GM23248 (cell line): ENCODE data around the gene DMAC2. TPM values are rescaled to one million over a fixed set of nuclear protein-coding genes. Genes with fewer than 3 reads are reported as not detected.
A peak's percentile ranks its signal among the peaks of the same experiment; 100 is the strongest.

Experiments used
- DNase-seq: peaks from one replicate; pipeline ENCODE4 v3.0.0-alpha.2; 2015
- H2AFZ ChIP-seq: fragments of 200-600 bp; sonication (generic); 2 replicates; pipeline ENCODE4 v1.6.1; 2016; ENCODE audit warnings: antibody characterized with exemption
- H3F3A ChIP-seq: fragments of 200-600 bp; sonication (generic); 2 replicates; pipeline ENCODE4 v1.6.1; 2016; ENCODE audit warnings: mild to moderate bottlenecking, antibody characterized with exemption, mixed run types; ENCODE audit not compliant: insufficient read depth
- H3K27ac ChIP-seq: fragments of 200-600 bp; sonication (generic); 2 replicates; pipeline ENCODE4 v1.5.1; 2016; ENCODE audit warnings: mild to moderate bottlenecking
- H3K27me3 ChIP-seq: fragments of 200-600 bp; sonication (generic); replicated peaks from 2 replicates; pipeline ENCODE4 v1.6.1; 2016; ENCODE audit warnings: mild to moderate bottlenecking; ENCODE audit not compliant: insufficient read depth
- H3K36me3 ChIP-seq: fragments of 200-600 bp; sonication (generic); 2 replicates; pipeline ENCODE4 v1.6.1; 2016; ENCODE audit warnings: low read depth, mild to moderate bottlenecking
- H3K4me1 ChIP-seq: fragments of 200-600 bp; sonication (generic); 2 replicates; pipeline ENCODE4 v1.6.1; 2016; ENCODE audit warnings: mild to moderate bottlenecking; ENCODE audit not compliant: insufficient read depth
- H3K4me2 ChIP-seq: fragments of 200-600 bp; sonication (generic); one replicate; pipeline ENCODE4 v1.6.1; 2016; ENCODE audit warnings: mild to moderate bottlenecking; ENCODE audit not compliant: unreplicated experiment
- H3K4me3 ChIP-seq: fragments of 200-600 bp; sonication (generic); 2 replicates; pipeline ENCODE4 v1.5.1; 2016; ENCODE audit warnings: mild to moderate bottlenecking
- H3K79me2 ChIP-seq: fragments of 200-600 bp; sonication (generic); 2 replicates; pipeline ENCODE4 v1.6.1; 2016; ENCODE audit warnings: mild to moderate bottlenecking; ENCODE audit not compliant: insufficient read depth
- H3K9ac ChIP-seq: fragments of 200-600 bp; sonication (generic); 2 replicates; pipeline ENCODE4 v1.6.1; 2016; ENCODE audit warnings: mild to moderate bottlenecking
- H3K9me2 ChIP-seq: fragments of 200-600 bp; sonication (generic); 2 replicates; pipeline ENCODE4 v1.6.1; 2016; ENCODE audit warnings: mixed run types, mild to moderate bottlenecking, moderate library complexity; ENCODE audit not compliant: insufficient read depth
- H3K9me3 ChIP-seq: fragments of 200-600 bp; sonication (generic); one replicate; pipeline ENCODE4 v1.6.1; 2017; ENCODE audit warnings: low read depth
- H4K20me1 ChIP-seq: fragments of 200-600 bp; sonication (generic); 2 replicates; pipeline ENCODE4 v1.6.0; 2016; ENCODE audit not compliant: insufficient read depth
- EZH2 ChIP-seq: fragments of 200-600 bp; sonication (generic); IDR thresholded peaks from 2 replicates; pipeline ENCODE4 v1.6.1; 2018; ENCODE audit warnings: antibody characterized with exemption, mild to moderate bottlenecking; ENCODE audit not compliant: insufficient read depth, poor library complexity, severe bottlenecking
- EZH2phosphoT487 ChIP-seq: fragments of 200-600 bp; sonication (generic); IDR thresholded peaks from 2 replicates; pipeline ENCODE4 v1.6.1; 2018; ENCODE audit warnings: antibody characterized with exemption, moderate library complexity, mild to moderate bottlenecking, low read depth; ENCODE audit not compliant: insufficient read depth
- WGBS, 2 experiments: methylation state at CpG; one replicate each; pipeline ENCODE4 v1.1.6; 2015 to 2017; ENCODE audit warnings: low lambda C conversion rate in 2 of 2, low coverage in 1 of 2; ENCODE audit errors: missing lambda C conversion rate in 2 of 2; 5-methylcytosine and 5-hydroxymethylcytosine counted together
- in situ Hi-C: fragments of 300-500 bp; cut with MboI; formaldehyde crosslinking; loops from 2 replicates; pipeline ENCODE4 v1.15.0; 2020
- polyA plus RNA-seq: library from polyadenylated mRNA; unstranded; fragments of >200 nt; fragmentation: Nextera tagmentation; extraction: Ambion mirVana; gene quantifications from 2 replicates; pipeline ENCODE4 v1.2.1, GENCODE V29; 2016
- total RNA-seq: library from RNA; depleted of rRNA; stranded (reverse); fragments of >200 nt; shearing (Covaris generic); gene quantifications from 2 replicates; pipeline ENCODE4 v1.2.3, GENCODE V29; 2014

DMAC2 gene
- total and polyA plus RNA-seq, 2 experiments from 2014 or later, result 49.2 to 52.9 TPM

- DNase-seq, result peak; percentile 39
- WGBS, 2 experiments, result 1 to 5% methylated on average over 5 of the region's 5 CpGs
- H4K20me1 ChIP-seq, result no peaks in the 10 kb centered on the region
- no peaks in the 10 kb centered on the region for H3K9me3 ChIP-seq
- H3K27ac ChIP-seq, result peak overlapping the region; percentile 93
- peak overlapping the region; percentile 100 for H3K4me3 ChIP-seq
- peak overlapping the region; percentile 98 for H3K9ac ChIP-seq
- H3K9me2 ChIP-seq, result no peaks in the 10 kb centered on the region
- no peaks in the 10 kb centered on the region for H3F3A ChIP-seq
- in situ Hi-C loops, result no loop called here
- no peaks in the 10 kb centered on the region for H3K27me3 ChIP-seq
- no peaks in the 10 kb centered on the region for H3K36me3 ChIP-seq
- TF ChIP-seq EZH2, result no peak
- TF ChIP-seq EZH2phosphoT487, result no peak
- peaks cover 8% of the 10 kb centered on the region for H3K4me1 ChIP-seq
- peak overlapping the region; percentile 87 for H2AFZ ChIP-seq
- H3K4me2 ChIP-seq, result peak overlapping the region; percentile 94
- H3K79me2 ChIP-seq, result peaks cover 41% of the 10 kb centered on the region
These were observed 41.7 kb downstream of the DMAC2 start for GRCh38 chr19:41398050-41398418.

- no peaks in the 10 kb centered on the region for H4K20me1 ChIP-seq
- H3K4me2 ChIP-seq, result peak within 1 kb of the TSS; percentile 94
- peak within 1 kb of the TSS; percentile 100 for H3K4me3 ChIP-seq
These were observed 42.3 kb downstream of the DMAC2 start, which contains the start of the genes BCKDHA and EXOSC5 for GRCh38 chr19:41397086-41398049. Gene BCKDHA, plus strand, starts transcription at chr19:41397818. Its CDS starts 10 bp downstream, at chr19:41397828. Gene EXOSC5, minus strand, starts transcription at chr19:41397359. Its CDS starts 31 bp downstream, at chr19:41397328.

GRCh38 chr19:41395355-41395754 is 44.4 kb downstream of the DMAC2 start:
- no peaks in the 10 kb centered on the region for H3K9me3 ChIP-seq
- no peaks in the 10 kb centered on the region for H3K36me3 ChIP-seq
- 55 to 62% methylated on average over 6 of the region's 6 CpGs for WGBS, 2 experiments
- H3K4me3 ChIP-seq, result no peak overlapping the region
- DNase-seq, result no peak
- in situ Hi-C loops, result no loop called here
- H3K4me1 ChIP-seq, result peaks cover 8% of the 10 kb centered on the region
- no peaks in the 10 kb centered on the region for H3F3A ChIP-seq
- H2AFZ ChIP-seq, result no peak overlapping the region
- H3K27me3 ChIP-seq, result no peaks in the 10 kb centered on the region
- H3K4me2 ChIP-seq, result no peak overlapping the region
- no peaks in the 10 kb centered on the region for H4K20me1 ChIP-seq
- peaks cover 41% of the 10 kb centered on the region for H3K79me2 ChIP-seq
- H3K27ac ChIP-seq, result no peak overlapping the region
- TF ChIP-seq EZH2 (no peak), EZH2phosphoT487 (no peak)
- no peak overlapping the region for H3K9ac ChIP-seq
- H3K9me2 ChIP-seq, result no peaks in the 10 kb centered on the region

More at GRCh38 chr19:41397086-41398049, 42.3 kb downstream of the DMAC2 start, which contains the start of the genes BCKDHA and EXOSC5:
- Histone ChIP-seq H3K36me3 (no peaks in the 10 kb centered on the region), H3K9me2 (no peaks in the 10 kb centered on the region), H2AFZ (peak within 1 kb of the TSS; percentile 95), H3K27ac (peak within 1 kb of the TSS; percentile 93), H3K9me3 (no peaks in the 10 kb centered on the region), H3K4me1 (peaks cover 8% of the 10 kb centered on the region), H3F3A (no peaks in the 10 kb centered on the region), H3K9ac (peak within 1 kb of the TSS; percentile 98), H3K79me2 (peaks cover 41% of the 10 kb centered on the region), H3K27me3 (no peaks in the 10 kb centered on the region)
- in situ Hi-C loops, result no loop called here
- WGBS, 2 experiments, result 1% methylated on average over 50 of the region's 50 CpGs
- TF ChIP-seq EZH2 (no peak), EZH2phosphoT487 (no peak)
- DNase-seq, result peak; percentile 100

GRCh38 chr19:41392775-41393174 is 46.9 kb downstream of the DMAC2 start:
- Histone ChIP-seq H3K79me2 (peaks cover 19% of the 10 kb centered on the region), H3K36me3 (no peaks in the 10 kb centered on the region), H3K9ac (no peak overlapping the region), H3K9me2 (no peaks in the 10 kb centered on the region), H3K27ac (no peak overlapping the region), H3K9me3 (no peaks in the 10 kb centered on the region), H3K4me3 (no peak overlapping the region), H3F3A (no peaks in the 10 kb centered on the region), H2AFZ (no peak overlapping the region), H3K4me2 (no peak overlapping the region), H3K27me3 (no peaks in the 10 kb centered on the region), H4K20me1 (no peaks in the 10 kb centered on the region), H3K4me1 (no peaks in the 10 kb centered on the region)
- no peak for DNase-seq
- 79 to 90% methylated on average over 12 of the region's 12 CpGs for WGBS, 2 experiments
- in situ Hi-C loops, result no loop called here
- TF ChIP-seq EZH2, result no peak
- TF ChIP-seq EZH2phosphoT487, result no peak
